NB4 (cell line): Measurements from ENCODE around the gene AMZ1.

Experiments
- DNase-seq: peaks from one replicate; pipeline ENCODE4 v3.0.0; 2010; ENCODE audit warnings: low read depth
- H3K4me3 ChIP-seq: one replicate; pipeline ENCODE4 v1.5.1; 2011; ENCODE audit warnings: mild to moderate bottlenecking, low read depth, low read length, moderate library complexity
- CTCF ChIP-seq: IDR thresholded peaks from one replicate; pipeline ENCODE4 v1.5.1; 2012; ENCODE audit warnings: low read depth, low read length
- MAX ChIP-seq: IDR thresholded peaks from 2 replicates; pipeline ENCODE4 v1.6.1; 2011; ENCODE audit warnings: low read depth, low read length
- MYC ChIP-seq: IDR thresholded peaks from 2 replicates; pipeline ENCODE4 v1.6.1; 2011; ENCODE audit warnings: low read depth, low read length
- POLR2A ChIP-seq: IDR thresholded peaks from 2 replicates; pipeline ENCODE4 v1.6.1; 2011; ENCODE audit warnings: mild to moderate bottlenecking; ENCODE audit not compliant: insufficient read length; ENCODE audit errors: extremely low read depth

AMZ1 gene

DNA sequence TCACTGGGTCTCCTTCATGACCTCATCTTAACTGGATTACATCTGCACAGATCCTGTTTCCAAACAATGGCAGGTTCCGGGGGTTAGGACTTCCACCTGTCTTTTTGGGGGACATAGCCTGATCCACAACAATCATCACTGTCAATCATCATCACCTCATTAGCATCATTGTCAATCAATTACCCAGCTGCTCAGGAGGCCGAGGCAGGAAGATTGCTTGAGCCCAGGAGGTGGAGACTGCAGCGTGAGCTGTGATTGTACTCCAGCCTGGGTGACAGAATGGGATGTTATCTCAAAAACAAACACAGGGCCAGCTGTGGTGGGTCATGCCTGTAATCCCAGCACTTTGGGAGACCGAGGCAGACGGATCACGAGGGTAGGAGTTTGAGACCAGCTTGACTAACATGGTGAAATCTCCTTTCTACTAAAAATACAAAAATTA is 18.7 kb downstream of the AMZ1 start:
- H3K4me3 ChIP-seq, result no peak overlapping the region
- DNase-seq, result no peak
- TF ChIP-seq CTCF (no peak), MAX (no peak)

- H3K4me3 ChIP-seq, result no peak overlapping the region
- no peak for DNase-seq
- TF ChIP-seq MAX, result no peak
- no peak for TF ChIP-seq CTCF
- TF ChIP-seq MYC, result no peak
- no peak for TF ChIP-seq POLR2A
Measured at GRCh38 chr7:2707481-2707880, 19.5 kb downstream of the AMZ1 start.

- TF ChIP-seq CTCF (no peak), POLR2A (no peak), MAX (no peak), MYC (no peak)
- H3K4me3 ChIP-seq, result no peak overlapping the region
- no peak for DNase-seq
Measured at GRCh38 chr7:2708041-2708440, 20.0 kb downstream of the AMZ1 start.

DNA sequence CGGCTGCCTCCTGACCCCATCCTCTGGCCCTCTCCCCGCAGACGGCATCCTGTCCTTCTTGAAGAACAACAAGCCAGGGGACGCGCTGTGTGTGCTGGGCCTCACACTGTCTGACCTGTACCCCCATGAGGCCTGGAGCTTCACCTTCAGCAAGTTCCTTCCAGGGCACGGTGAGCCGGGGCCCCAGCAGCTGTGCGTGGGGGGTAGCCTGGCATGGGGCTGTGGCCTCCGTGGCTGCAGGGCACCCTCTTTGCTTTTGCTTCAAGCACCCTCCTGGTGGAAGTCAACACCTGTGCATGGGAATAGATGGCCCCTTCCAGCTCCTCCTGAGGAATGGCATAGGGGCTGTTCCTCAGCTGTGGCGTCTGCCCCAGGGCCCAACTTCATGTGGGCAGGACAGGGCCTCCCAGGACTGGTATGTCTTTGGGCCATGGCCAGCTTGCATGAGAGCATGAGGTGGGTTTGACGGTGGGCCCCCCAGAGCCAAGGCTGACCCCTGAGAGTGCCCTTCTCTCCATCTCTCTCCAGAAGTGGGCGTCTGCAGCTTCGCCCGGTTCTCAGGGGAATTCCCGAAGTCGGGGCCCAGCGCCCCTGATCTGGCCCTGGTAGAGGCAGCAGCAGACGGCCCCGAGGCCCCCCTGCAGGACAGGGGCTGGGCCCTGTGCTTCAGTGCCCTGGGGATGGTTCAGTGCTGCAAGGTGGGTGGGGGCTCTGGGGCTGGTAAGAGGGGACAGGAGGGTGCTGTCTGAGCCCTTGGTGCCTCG is 20.7 kb downstream of the AMZ1 start:
- DNase-seq, result no peak
- no peak overlapping the region for H3K4me3 ChIP-seq
- TF ChIP-seq MAX (no peak), POLR2A (no peak), MYC (no peak), CTCF (no peak)

GRCh38 chr7:2709553-2710285 is 21.7 kb downstream of the AMZ1 start:
- no peak overlapping the region for H3K4me3 ChIP-seq
- DNase-seq, result peak; percentile 86
- no peak for TF ChIP-seq POLR2A
- TF ChIP-seq CTCF, result peak; percentile 99
- TF ChIP-seq MYC, result peak; percentile 63
- peak; percentile 55; the same call in 1 of the 2 replicates for TF ChIP-seq MAX
